HUES48 (cell line): Measurements from ENCODE around the gene TNFSF15.

Experiments
- H3K27ac ChIP-seq: one replicate; pipeline ENCODE4 v1.7.0; 2013; ENCODE audit warnings: low read depth, low read length, inconsistent platforms
- H3K27me3 ChIP-seq: 2 replicates; pipeline ENCODE4 v1.6.1; 2013; ENCODE audit warnings: mild to moderate bottlenecking, low read length; ENCODE audit not compliant: control insufficient read depth, insufficient read depth
- H3K36me3 ChIP-seq: 2 replicates; pipeline ENCODE4 v1.6.1; 2013; ENCODE audit warnings: low read length; ENCODE audit not compliant: control insufficient read depth, insufficient read depth
- H3K4me1 ChIP-seq: 2 replicates; pipeline ENCODE4 v1.6.1; 2013; ENCODE audit warnings: mild to moderate bottlenecking, low read length; ENCODE audit not compliant: control insufficient read depth, insufficient read depth
- H3K4me3 ChIP-seq: 2 replicates; pipeline ENCODE4 v1.5.1; 2013; ENCODE audit warnings: mild to moderate bottlenecking, low read depth, low read length
- H3K9ac ChIP-seq: 2 replicates; pipeline ENCODE4 v1.6.1; 2013; ENCODE audit warnings: mild to moderate bottlenecking, low read depth, low read length, moderate library complexity
- H3K9me3 ChIP-seq: 2 replicates; pipeline ENCODE4 v1.6.1; 2013; ENCODE audit warnings: low read length; ENCODE audit not compliant: control insufficient read depth, insufficient read depth

Gene TNFSF15

DNA sequence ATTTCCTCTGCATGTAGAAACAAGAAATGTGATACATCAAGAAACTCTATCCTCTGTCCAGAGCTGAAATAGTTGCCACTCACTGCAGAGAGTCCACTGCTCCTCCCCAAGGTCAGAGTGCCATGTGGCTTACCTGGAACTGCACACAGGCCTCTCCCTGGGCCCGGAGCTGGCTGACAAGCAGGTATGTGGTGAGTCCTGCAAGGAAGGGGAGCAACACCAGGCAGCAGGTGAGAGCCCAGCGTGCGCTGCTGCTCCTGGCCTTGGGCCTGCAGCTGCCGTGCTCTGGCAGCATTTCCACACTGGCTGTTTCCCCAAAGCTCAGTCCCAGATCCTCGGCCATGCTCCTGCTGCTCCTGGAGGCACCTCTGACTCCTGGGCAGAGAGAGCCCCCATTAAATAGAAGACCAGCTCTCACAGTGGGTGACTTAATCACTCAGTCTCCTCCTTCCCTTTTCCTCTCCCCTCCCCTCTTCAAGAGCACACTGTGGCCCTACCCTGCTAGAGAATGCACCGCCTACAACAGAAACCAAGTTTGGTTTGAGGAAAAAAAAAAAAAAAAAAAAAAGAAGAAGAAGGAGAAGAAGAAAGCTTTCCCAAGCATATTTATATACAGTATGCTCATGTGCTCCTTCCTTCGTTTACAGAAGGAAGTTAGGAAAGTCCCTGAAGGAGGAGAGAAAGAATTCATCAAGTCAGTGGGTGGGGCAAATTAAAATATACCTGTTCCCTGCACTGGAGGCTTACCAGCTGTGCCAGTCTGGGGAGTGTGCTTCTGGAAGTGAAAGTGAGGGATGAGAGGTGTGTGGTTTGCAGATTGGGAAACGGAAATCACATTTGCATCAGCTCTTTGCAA lies at the start of gene TNFSF15:
Gene TNFSF15 (minus strand): TSS at position 370 of the 856 bp plus-strand sequence. CDS start 27 bp downstream, at position 343.
- Histone ChIP-seq H3K27ac (no peak within 1 kb of the TSS), H3K9ac (no peak within 1 kb of the TSS)

DNA sequence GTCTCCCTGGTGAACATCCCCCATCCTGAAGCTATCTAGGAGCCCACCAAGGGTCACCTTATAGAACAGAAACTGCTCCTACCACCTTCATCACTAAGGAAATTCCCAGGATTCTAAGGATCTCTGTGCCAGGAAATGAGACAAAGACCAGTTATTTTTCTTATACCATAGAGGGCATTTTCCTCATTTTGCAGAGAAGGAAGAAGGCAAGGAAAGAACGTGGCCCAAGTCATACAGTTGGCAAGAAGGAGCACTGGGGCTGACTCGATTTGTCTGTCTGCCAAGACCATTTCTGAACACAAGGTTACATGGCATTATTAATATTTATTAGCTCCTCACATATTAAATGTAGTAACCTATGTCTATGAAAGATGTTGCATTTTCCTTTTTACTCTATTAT lies 49.6 kb upstream of the TNFSF15 start:
- no peaks in the 10 kb centered on the region for H3K9me3 ChIP-seq
- no peaks in the 10 kb centered on the region for H3K27me3 ChIP-seq
- no peaks in the 10 kb centered on the region for H3K36me3 ChIP-seq
- no peak overlapping the region for H3K9ac ChIP-seq
- no peaks in the 10 kb centered on the region for H3K4me1 ChIP-seq
- H3K4me3 ChIP-seq, result no peak overlapping the region
- no peak overlapping the region for H3K27ac ChIP-seq

More for the DNA sequence above, at the start of gene TNFSF15:
- no peaks in the 10 kb centered on the region for H3K9me3 ChIP-seq
- no peak within 1 kb of the TSS for H3K4me3 ChIP-seq
- H3K4me1 ChIP-seq, result peaks cover 30% of the 10 kb centered on the region
- H3K27me3 ChIP-seq, result no peaks in the 10 kb centered on the region
- H3K36me3 ChIP-seq, result no peaks in the 10 kb centered on the region

DNA sequence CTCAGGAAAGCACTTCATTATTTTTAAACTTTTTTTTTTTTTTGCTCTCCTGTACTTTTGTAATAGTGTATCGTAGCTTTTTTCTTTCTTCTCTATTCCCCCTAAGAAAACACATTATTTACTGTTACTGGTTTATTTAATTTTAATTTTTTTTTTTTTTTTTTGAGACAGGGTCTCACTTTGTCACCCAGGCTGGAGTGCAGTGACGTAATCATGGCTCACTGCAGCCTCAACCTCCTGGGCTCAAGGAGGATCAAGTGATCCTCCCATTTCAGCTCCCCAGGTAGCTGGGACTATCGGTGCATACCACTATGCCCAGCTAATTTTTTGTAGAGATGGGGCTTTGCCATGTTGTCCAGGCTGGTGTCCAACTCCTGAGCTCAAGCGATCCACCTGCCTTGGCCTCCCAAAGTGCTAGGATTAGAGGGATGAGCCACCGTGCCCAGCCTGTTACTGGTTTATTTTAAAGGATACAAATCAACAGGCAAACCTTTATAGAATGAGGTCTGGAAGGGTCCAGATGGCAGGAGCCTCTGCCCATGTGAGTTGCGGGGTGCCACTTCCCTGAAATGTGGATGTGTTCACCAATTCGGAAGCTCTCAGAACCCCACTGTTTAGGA lies 49.0 kb upstream of the TNFSF15 start:
- Histone ChIP-seq H3K9me3 (no peaks in the 10 kb centered on the region), H3K36me3 (no peaks in the 10 kb centered on the region), H3K27me3 (no peaks in the 10 kb centered on the region), H3K9ac (no peak overlapping the region), H3K4me1 (no peaks in the 10 kb centered on the region), H3K27ac (no peak overlapping the region), H3K4me3 (no peak overlapping the region)

DNA sequence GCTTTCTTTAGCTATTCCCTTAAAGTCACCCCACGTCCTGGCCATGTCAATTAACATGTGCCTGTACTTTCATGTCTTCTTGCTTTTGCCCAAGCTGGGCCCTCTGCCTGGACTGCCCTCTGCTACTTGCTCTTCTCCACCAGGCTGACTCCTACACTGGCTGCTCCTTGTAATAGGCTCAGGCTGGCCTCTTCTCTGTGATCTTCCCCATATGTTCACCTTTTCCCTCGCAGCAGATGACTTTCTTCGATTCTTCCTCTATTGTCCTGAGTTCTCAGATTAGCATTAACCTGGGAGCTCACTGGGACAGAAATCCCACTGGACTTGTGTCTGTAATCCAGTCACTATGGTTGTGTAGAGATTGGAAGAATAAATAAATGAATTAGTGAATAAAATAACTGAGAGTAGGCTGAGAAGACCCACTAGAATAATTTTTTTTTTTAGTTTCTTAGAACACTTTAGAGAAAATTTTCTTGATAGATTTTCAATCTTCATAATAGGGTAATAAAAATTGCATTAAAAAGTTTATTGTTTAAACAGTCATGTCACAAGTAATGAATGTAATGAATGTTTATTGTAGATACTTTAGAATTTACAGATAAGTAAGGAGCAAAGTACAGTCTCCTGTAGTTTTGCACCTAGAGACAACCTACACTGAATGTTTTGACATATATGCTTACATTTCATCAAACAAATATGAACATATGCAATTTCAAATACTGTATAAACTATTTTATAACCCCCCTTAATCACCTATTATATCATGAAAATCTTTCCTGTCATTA lies 47.4 kb upstream of the TNFSF15 start:
- Histone ChIP-seq H3K4me3 (no peak overlapping the region), H3K4me1 (no peaks in the 10 kb centered on the region), H3K9ac (no peak overlapping the region), H3K9me3 (no peaks in the 10 kb centered on the region), H3K27me3 (no peaks in the 10 kb centered on the region), H3K27ac (no peak overlapping the region), H3K36me3 (no peaks in the 10 kb centered on the region)

DNA sequence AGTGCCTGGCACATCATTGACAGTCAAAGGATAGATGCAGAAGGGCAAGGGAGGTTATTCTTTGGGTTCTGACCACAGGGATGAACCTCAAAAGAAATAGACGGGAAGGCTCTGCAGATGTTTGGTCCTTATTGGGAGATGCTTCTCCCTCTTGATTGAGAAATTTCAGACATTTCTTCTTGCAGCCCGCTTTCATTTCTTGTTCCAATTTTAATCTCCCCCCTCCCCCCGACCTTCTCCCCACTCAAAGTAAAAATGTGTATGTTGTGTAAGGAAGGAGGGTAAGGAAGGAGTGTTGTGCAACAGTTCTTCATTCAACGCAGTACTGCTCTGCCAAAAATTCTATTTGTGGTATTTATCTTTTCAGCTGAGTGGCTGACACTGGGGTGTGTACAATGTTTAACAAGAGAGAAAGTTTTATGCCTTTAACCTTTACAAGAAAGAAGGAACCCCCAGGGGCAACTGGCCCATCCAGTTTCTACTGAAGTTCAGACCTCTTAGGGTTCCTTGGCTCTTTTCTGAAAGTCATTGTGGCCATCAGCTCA lies 46.3 kb upstream of the TNFSF15 start:
- H3K4me1 ChIP-seq, result no peaks in the 10 kb centered on the region
- no peak overlapping the region for H3K4me3 ChIP-seq
- no peaks in the 10 kb centered on the region for H3K9me3 ChIP-seq
- no peaks in the 10 kb centered on the region for H3K36me3 ChIP-seq
- H3K27ac ChIP-seq, result no peak overlapping the region
- no peaks in the 10 kb centered on the region for H3K27me3 ChIP-seq
- no peak overlapping the region for H3K9ac ChIP-seq

DNA sequence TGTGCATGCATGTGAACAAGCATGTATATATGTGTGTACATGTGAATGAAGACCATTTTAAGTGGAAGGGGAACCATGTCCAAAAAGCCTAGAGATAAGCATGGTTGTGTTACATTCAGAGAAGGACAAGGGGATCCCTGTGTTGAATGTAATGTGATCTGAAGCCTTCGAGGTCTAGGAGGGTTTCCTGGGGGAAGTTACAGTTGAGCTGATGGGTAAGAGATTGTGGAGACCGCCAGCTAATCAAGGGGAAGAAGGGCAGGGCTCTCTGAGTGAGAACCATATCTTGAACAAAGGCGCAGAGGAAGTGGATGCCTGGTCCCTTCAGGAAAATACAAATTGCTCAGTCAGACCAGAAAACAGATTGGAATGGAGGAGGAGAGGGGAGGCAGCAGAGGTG lies 45.5 kb upstream of the TNFSF15 start:
- Histone ChIP-seq H3K36me3 (no peaks in the 10 kb centered on the region), H3K27me3 (no peaks in the 10 kb centered on the region), H3K4me1 (no peaks in the 10 kb centered on the region), H3K9ac (no peak overlapping the region), H3K9me3 (no peaks in the 10 kb centered on the region), H3K27ac (no peak overlapping the region), H3K4me3 (no peak overlapping the region)

DNA sequence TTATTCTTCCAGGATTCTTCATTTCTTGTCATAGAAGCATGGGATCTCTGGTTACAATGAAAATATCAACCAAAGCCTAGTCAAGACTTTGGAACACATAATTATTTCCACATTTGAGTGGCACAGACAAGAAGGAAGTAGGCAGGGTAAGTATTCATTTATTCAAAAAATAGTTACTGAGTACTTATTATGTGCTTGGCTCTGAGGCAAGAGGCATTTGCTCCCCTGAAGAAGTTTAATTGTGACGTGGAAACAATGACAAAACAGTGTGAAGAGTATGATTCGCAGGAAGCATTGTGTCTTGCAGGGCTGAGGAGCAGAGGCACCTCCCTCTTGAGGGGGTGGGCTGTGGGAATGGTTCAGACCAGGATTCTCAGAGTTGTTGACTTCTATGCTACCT lies 45.0 kb upstream of the TNFSF15 start:
- no peaks in the 10 kb centered on the region for H3K27me3 ChIP-seq
- no peaks in the 10 kb centered on the region for H3K4me1 ChIP-seq
- no peaks in the 10 kb centered on the region for H3K9me3 ChIP-seq
- H3K9ac ChIP-seq, result no peak overlapping the region
- no peak overlapping the region for H3K27ac ChIP-seq
- H3K4me3 ChIP-seq, result no peak overlapping the region
- no peaks in the 10 kb centered on the region for H3K36me3 ChIP-seq

DNA sequence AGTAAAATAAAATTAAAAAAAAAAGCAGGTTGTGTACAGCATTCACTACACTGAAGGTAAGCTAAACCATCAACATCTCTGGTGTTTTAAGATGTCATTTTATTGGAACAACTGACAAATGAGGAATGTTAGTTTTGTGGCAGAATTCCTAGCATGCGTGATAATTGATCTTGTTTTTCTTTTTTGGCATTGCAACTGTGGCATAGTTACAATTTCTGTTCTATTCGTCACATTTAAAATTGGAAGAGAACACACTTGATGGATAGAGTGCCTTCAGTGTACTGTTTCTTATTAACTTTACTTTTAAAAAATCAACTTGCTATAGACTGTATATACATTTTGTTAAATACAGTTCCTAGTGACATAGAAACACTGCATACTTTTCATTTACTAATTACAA lies 43.6 kb upstream of the TNFSF15 start:
- Histone ChIP-seq H3K36me3 (no peaks in the 10 kb centered on the region), H3K27me3 (no peaks in the 10 kb centered on the region), H3K27ac (no peak overlapping the region)

DNA sequence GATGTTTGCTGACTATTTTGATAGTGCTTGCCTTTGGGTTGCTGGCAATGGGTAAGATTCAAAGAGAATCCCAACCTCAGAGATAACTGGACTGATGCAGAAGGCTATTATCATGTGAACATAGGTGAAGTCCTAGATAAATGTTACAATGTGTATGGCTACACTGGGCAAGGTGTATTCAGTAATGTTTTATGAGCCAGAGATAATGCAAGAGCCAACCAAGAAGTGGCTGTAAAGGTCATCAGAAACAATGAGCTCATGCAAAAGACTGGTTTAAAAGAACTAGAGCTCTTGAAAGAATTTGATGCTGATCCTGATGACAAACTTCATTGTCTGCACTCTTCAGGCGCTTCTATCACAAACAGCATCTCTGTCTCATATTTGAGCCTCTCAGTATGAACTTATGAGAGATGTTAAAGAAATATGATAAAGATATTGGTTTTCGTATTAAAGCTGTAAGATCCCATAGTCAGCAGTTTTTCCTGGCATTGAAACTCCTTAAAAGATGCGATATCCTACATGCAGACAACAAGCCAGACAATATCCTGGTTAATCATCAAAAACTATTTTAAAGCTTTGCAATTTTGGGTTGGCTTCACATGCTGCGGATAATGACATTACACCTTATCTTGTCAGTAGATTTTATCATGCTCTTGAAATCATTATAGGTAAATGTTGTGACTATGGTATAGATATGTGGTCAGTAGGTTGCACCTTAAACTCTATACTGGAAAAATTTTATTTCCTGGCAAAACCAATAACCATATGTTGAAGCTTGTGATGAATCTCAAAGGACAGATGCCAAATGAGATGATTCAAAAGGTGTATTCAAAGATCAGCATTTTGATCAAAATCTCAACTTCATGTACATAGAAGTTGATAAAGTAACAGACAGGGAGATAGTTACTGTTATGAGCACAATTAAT lies 41.9 kb upstream of the TNFSF15 start:
- Histone ChIP-seq H3K4me1 (no peaks in the 10 kb centered on the region), H3K27ac (no peak overlapping the region), H3K9ac (no peak overlapping the region), H3K4me3 (no peak overlapping the region), H3K9me3 (no peaks in the 10 kb centered on the region), H3K36me3 (no peaks in the 10 kb centered on the region), H3K27me3 (no peaks in the 10 kb centered on the region)

More for the DNA sequence above, 43.6 kb upstream of the TNFSF15 start:
- Histone ChIP-seq H3K9me3 (no peaks in the 10 kb centered on the region), H3K4me3 (no peak overlapping the region), H3K4me1 (no peaks in the 10 kb centered on the region), H3K9ac (no peak overlapping the region)

DNA sequence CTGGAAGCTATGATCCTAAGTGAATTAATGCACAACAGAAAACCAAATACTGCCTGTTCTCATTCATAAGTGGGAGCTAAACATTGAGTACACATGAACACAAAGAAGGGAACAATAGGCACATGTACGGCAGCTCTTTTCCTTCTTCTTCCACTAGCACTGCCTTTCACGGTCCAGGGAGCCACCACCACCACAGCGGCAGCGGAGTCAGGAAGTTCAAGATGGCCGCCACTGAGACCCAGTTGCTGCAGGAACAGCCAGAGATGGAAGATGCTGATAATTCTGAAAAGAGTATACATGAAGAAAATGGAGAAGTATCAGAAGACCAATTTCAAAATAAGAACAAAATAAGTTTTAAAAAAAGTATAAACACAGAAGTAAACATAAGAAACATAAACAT lies 39.5 kb upstream of the TNFSF15 start:
- Histone ChIP-seq H3K9ac (no peak overlapping the region), H3K36me3 (no peaks in the 10 kb centered on the region), H3K4me1 (no peaks in the 10 kb centered on the region), H3K4me3 (no peak overlapping the region), H3K27ac (no peak overlapping the region), H3K27me3 (no peaks in the 10 kb centered on the region), H3K9me3 (no peaks in the 10 kb centered on the region)
